OCI-LY3 (cell line): Measurements from ENCODE around the gene BTF3.

Experiments
- CTCF ChIP-seq: fragments of 200-600, 300-600 bp; sonication (generic); IDR thresholded peaks from 2 replicates; pipeline ENCODE4 v1.5.1; 2014; ENCODE audit warnings: antibody characterized with exemption, low read length, low read depth
- EZH2phosphoT487 ChIP-seq: fragments of 200-600 bp; shearing (Covaris generic); IDR thresholded peaks from 2 replicates; pipeline ENCODE4 v1.6.1; 2018; ENCODE audit warnings: antibody characterized with exemption, mixed run types, low read depth

- TF ChIP-seq CTCF (no peak), EZH2phosphoT487 (no peak)
These were observed 30.8 kb downstream of the BTF3 start for GRCh38 chr5:73529081-73529480.
